Spleen (tissue), 11 donors: ENCODE measurements around the gene MRPL57. TPM values are rescaled to one million over a fixed set of nuclear protein-coding genes. Genes with fewer than 3 reads are reported as not detected.
A peak's percentile ranks its signal among the peaks of the same experiment; 100 is the strongest.
"Not testable (repeated sequence)": the region's sequence is repeated elsewhere in the genome, so short reads cannot be mapped to it uniquely, and the experiment has no call there.

Experiments used
- DNase-seq: peaks from one replicate; pipeline ENCODE4 v3.0.0-alpha.2; 2020
- H3K27ac ChIP-seq, 8 donors: fragments of 200-600 bp; sonication (generic) in 7 of 8; 1 replicate in 4 of 8; 2 replicates in 4 of 8; pipeline versions ENCODE4 v1.5.0 to v1.8.0; 2016 to 2021; ENCODE audit warnings: inconsistent platforms in 4 of 8, mild to moderate bottlenecking in 4 of 8, moderate library complexity in 1 of 8
- H3K27me3 ChIP-seq, 7 donors: fragments of 200-600 bp; sonication (generic) in 6 of 7; replicated peaks in 1 of 7; 1 replicate in 4 of 7; 2 replicates in 3 of 7; pipeline versions ENCODE4 v1.5.0 to v1.8.0; 2016 to 2021; ENCODE audit warnings: inconsistent platforms in 3 of 7, mild to moderate bottlenecking in 1 of 7
- H3K36me3 ChIP-seq, 6 donors: fragments of 200-600 bp; sonication (generic) in 5 of 6; 1 replicate in 4 of 6; 2 replicates in 2 of 6; pipeline versions ENCODE4 v1.5.0 to v1.8.0; 2016 to 2021; ENCODE audit warnings: inconsistent platforms in 2 of 6
- H3K4me1 ChIP-seq, 6 donors: fragments of 200-600 bp; sonication (generic) in 5 of 6; 1 replicate in 3 of 6; 2 replicates in 3 of 6; pipeline versions ENCODE4 v1.5.0 to v1.8.0; 2016 to 2021; ENCODE audit warnings: inconsistent platforms in 3 of 6
- H3K4me3 ChIP-seq, 8 donors: fragments of 200-600 bp; sonication (generic) in 7 of 8; 1 replicate in 4 of 8; 2 replicates in 4 of 8; pipeline versions ENCODE4 v1.5.0 to v1.8.0; 2016 to 2021; ENCODE audit warnings: inconsistent platforms in 4 of 8, mild to moderate bottlenecking in 4 of 8, moderate library complexity in 2 of 8
- H3K9me3 ChIP-seq, 8 donors: fragments of 200-600 bp; sonication (generic) in 7 of 8; 1 replicate in 4 of 8; 2 replicates in 4 of 8; pipeline versions ENCODE4 v1.5.0 to v1.8.0; 2016 to 2021; ENCODE audit warnings: inconsistent platforms in 4 of 8
- POLR2A ChIP-seq, 3 donors: fragments of 450-650 bp; IDR thresholded peaks; one replicate each; pipeline ENCODE4 v1.5.1; 2017; ENCODE audit warnings: antibody characterized with exemption in 3 of 3, mild to moderate bottlenecking in 1 of 3
- POLR2AphosphoS5 ChIP-seq, 3 donors: sonication (generic); formaldehyde crosslinking; IDR thresholded peaks; one replicate each; pipeline ENCODE4 v1.5.1; 2017; ENCODE audit warnings: antibody characterized with exemption in 3 of 3
- WGBS, 5 donors: extraction: QIAGEN DNeasy Blood & Tissue Kit in 3 of 5; methylation state at CpG; one replicate each; pipeline versions ENCODE4 v1.1.5 to v1.1.7; 2013 to 2018; 5-methylcytosine and 5-hydroxymethylcytosine counted together
- intact Hi-C: fragments of 100-400 bp; cut with DNase I; formaldehyde crosslinking; loops from one replicate; pipeline ENCODE4 v1.15.0; 2023; ENCODE audit warnings: low total_unique reads
- polyA plus RNA-seq, 3 donors: library from polyadenylated mRNA; stranded (reverse); fragments of 200-250 nt; gene quantifications; one replicate each; pipeline ENCODE4 v1.2.1, GENCODE V29; 2013
- total RNA-seq, 7 donors: library from RNA; depleted of rRNA in 3 of 7; stranded (reverse); fragments of >200 nt in 3 of 7; fragmentation: NEBNext Ultra II Directional in 4 of 7; extraction: Animal tissue kit (Norgen Biotek cat#: 25700) in 4 of 7; gene quantifications; one replicate each; pipeline versions ENCODE4 v1.1.0 to v1.2.1, GENCODE V29; 2016 to 2021
- TF ChIP-seq, protein P1 (sequence below), 11 experiments: fragments of 200-600 bp in 7 of 11; fragments of 450-650 bp in 4 of 11; sonication (generic) in 4 of 11; IDR thresholded peaks in 8 of 11; conservative IDR thresholded peaks in 3 of 11; 1 replicate in 7 of 11; 2 replicates in 4 of 11; pipeline versions ENCODE4 v1.4.0 to v1.8.0; 2016 to 2021; ENCODE audit warnings: antibody characterized with exemption in 11 of 11, inconsistent platforms in 4 of 11, mild to moderate bottlenecking in 1 of 11
- donor health status: healthy with polysubstance abuse.
- donor health status: DM: no; HTN: no; CAD: no; lungs with moderate emphysema.
- donor health status: DM: no; HTN: no; CAD: no.
- donor health status: Bipolar disorder and iron deficiency.
- donor health status: healthy.
- donor health status: DM: no; HTN: no; CAD: no.
- donor health status: DM: yes; HTN: yes; CAD: no.

MRPL57 gene
- total and polyA plus RNA-seq, 10 donors: 11.5 to 26.4 (median 20.5) TPM

DNA sequence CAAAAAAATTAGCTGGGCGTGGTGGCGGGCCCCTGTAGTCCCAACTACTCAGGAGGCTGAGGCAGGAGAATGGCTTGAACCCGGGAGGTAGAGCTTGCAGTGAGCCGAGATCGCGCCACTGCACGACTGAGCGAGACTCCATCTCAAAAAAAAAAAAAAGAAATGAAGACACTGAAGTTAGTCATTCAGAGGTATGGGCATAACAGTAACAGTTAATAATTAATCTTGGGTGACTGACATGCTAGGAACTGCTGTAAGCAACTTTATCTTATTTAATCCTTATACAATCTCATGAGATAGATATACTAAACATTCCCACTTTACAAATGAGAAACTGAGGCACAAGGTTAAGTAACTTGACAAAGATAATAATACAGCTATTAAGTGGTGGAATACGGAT, 5.0 kb upstream of the MRPL57 start:
- Histone ChIP-seq H3K4me1 (peaks cover 0 to 15% (median 8%) of the 10 kb centered on the region in 6 donors), H3K27me3 (no peaks in the 10 kb centered on the region), H3K9me3 (no peaks in the 10 kb centered on the region), H3K36me3 (peaks cover 0 to 7% (median 0%) of the 10 kb centered on the region in 6 donors), H3K27ac (no peak overlapping the region), H3K4me3 (no peak overlapping the region)
- intact Hi-C loops: no loop called here
- DNase-seq: no peak
- WGBS, 5 donors: 93 to 99% (median 98%) methylated on average over 9 of the region's 9 CpGs
- TF ChIP-seq POLR2AphosphoS5 (IDR thresholded peaks at IDR 0.05) (no peak), POLR2A (IDR thresholded peaks at IDR 0.05) (no peak)
- TF ChIP-seq, protein P1, sequence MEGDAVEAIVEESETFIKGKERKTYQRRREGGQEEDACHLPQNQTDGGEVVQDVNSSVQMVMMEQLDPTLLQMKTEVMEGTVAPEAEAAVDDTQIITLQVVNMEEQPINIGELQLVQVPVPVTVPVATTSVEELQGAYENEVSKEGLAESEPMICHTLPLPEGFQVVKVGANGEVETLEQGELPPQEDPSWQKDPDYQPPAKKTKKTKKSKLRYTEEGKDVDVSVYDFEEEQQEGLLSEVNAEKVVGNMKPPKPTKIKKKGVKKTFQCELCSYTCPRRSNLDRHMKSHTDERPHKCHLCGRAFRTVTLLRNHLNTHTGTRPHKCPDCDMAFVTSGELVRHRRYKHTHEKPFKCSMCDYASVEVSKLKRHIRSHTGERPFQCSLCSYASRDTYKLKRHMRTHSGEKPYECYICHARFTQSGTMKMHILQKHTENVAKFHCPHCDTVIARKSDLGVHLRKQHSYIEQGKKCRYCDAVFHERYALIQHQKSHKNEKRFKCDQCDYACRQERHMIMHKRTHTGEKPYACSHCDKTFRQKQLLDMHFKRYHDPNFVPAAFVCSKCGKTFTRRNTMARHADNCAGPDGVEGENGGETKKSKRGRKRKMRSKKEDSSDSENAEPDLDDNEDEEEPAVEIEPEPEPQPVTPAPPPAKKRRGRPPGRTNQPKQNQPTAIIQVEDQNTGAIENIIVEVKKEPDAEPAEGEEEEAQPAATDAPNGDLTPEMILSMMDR (IDR thresholded peaks at IDR 0.05 in 8 of 11, conservative IDR thresholded peaks at IDR 0.05 in 3 of 11): no peak

DNA sequence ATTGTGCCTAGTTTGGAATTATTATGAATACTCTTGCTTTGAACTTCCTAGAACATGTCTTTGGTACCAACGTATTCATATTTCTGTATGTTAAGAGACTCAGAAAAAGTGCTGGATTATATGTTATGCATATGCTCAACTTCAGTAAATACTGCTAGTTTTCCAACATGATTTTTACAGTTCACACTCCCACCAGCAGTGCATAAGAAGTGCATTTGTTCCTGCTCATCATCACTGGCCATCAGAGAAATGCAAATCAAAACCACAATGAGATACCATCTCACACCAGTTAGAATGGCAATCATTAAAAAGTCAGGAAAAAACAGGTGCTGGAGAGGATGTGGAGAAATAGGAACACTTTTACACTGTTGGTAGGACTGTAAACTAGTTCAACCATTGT, 2.7 kb upstream of the MRPL57 start:
- 0 to 2% (median 0%) methylated on average over 1 of the region's 1 CpG for WGBS, 5 donors
- H3K27ac ChIP-seq, H3K4me3 ChIP-seq, intact Hi-C loops, DNase-seq, H3K27me3 ChIP-seq, H3K36me3 ChIP-seq, H3K9me3 ChIP-seq: not testable (repeated sequence)
- H3K4me1 ChIP-seq: peaks cover 9 to 35% (median 23%) of the 10 kb centered on the region in 6 donors

DNA sequence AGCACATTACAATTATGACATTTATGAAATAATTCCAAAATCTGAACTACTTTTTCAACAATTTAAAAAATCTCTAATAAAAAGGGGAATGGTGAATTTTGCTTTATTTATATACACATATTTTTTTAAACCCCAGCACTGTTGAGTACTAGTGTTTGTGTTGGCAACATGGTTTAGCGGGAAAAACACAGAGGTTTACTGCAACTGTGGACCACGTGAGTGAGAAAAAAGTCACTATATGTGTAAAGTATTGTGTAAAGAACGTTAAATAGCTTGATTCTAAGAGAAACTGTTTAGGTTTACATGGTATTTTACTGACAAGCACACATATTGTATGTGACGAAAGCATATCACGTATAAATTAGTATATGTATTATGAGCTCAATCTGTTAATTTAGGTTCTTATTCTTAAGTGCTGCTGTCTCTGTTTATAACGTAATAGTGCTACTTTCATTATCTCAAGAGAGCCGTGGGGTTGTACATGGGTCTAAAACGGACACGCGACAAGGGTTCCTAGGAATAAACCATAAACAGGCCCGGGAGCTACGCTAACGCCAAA, 723 bp upstream of the MRPL57 start:
- intact Hi-C loops: no loop called here
- H3K4me3 ChIP-seq: peak overlapping the region; percentile 62 to 96 (median 90)
- no peaks in the 10 kb centered on the region for H3K9me3 ChIP-seq
- no peak for DNase-seq
- H3K27me3 ChIP-seq: no peaks in the 10 kb centered on the region
- H3K27ac ChIP-seq: peak overlapping the region in 6 of 8 donors; percentile 85 to 98 (median 96)
- H3K36me3 ChIP-seq: peaks cover 0 to 7% (median 0%) of the 10 kb centered on the region in 6 donors
- peaks cover 9 to 37% (median 24%) of the 10 kb centered on the region in 6 donors for H3K4me1 ChIP-seq
- WGBS, 5 donors: 2 to 3% (median 2%) methylated on average over 13 of the region's 13 CpGs
- TF ChIP-seq POLR2A (IDR thresholded peaks at IDR 0.05) (no peak), POLR2AphosphoS5 (IDR thresholded peaks at IDR 0.05) (no peak)
- TF ChIP-seq, protein P1 (IDR thresholded peaks at IDR 0.05 in 8 of 11, conservative IDR thresholded peaks at IDR 0.05 in 3 of 11): no peak

DNA sequence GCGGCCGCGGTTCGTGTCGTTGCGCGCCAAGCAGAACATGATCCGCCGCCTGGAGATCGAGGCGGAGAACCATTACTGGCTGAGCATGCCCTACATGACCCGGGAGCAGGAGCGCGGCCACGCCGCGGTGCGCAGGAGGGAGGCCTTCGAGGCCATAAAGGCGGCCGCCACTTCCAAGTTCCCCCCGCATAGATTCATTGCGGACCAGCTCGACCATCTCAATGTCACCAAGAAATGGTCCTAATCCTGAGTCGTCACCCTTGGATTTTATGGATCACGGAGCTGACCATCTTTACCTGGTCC, 475 bp downstream of the MRPL57 start:
- WGBS, 5 donors: 0% methylated on average over 14 to 26 of the region's 26 CpGs
- no peak for DNase-seq
- peak overlapping the region; percentile 85 to 98 (median 95) for H3K27ac ChIP-seq

More for the DNA sequence above, 475 bp downstream of the MRPL57 start:
- TF ChIP-seq, protein P1 (IDR thresholded peaks at IDR 0.05 in 8 of 11, conservative IDR thresholded peaks at IDR 0.05 in 3 of 11): peak in 1 of 11 experiments; percentile 1
- no peak for TF ChIP-seq POLR2A (IDR thresholded peaks at IDR 0.05)
- intact Hi-C loops: no loop called here
- H3K9me3 ChIP-seq: no peaks in the 10 kb centered on the region
- H3K4me1 ChIP-seq: peaks cover 9 to 37% (median 24%) of the 10 kb centered on the region in 6 donors
- H3K27me3 ChIP-seq: no peaks in the 10 kb centered on the region
- H3K36me3 ChIP-seq: no peaks in the 10 kb centered on the region
- peak overlapping the region; percentile 62 to 96 (median 90) for H3K4me3 ChIP-seq
